Liver (tissue), 9 donors: ENCODE measurements around the gene TMEM165. TPM values are rescaled to one million over a fixed set of nuclear protein-coding genes. Genes with fewer than 3 reads are reported as not detected.
"Not testable (repeated sequence)": the region's sequence is repeated elsewhere in the genome, so short reads cannot be mapped to it uniquely, and the experiment has no call there.

ENCODE experiments used
- DNase-seq: peaks from one replicate; pipeline ENCODE4 v3.0.0-alpha.2; 2017; ENCODE audit warnings: low spot score
- H3K27ac ChIP-seq, 2 donors: one replicate each; pipeline ENCODE4 v1.7.0; 2013; ENCODE audit warnings: inconsistent platforms in 2 of 2, low read length in 2 of 2, control low read depth in 1 of 2, low read depth in 1 of 2, mild to moderate bottlenecking in 1 of 2
- H3K27me3 ChIP-seq, 4 donors: one replicate each; pipeline versions ENCODE4 v1.6.1 to v1.7.0; 2013; ENCODE audit warnings: low read length in 3 of 4, inconsistent platforms in 1 of 4, mild to moderate bottlenecking in 1 of 4, moderate library complexity in 1 of 4; ENCODE audit not compliant: control insufficient read depth in 4 of 4, insufficient read depth in 4 of 4
- H3K36me3 ChIP-seq, 4 donors: one replicate each; pipeline versions ENCODE4 v1.6.1 to v1.7.0; 2013; ENCODE audit warnings: low read length in 3 of 4, mild to moderate bottlenecking in 3 of 4, low read depth in 1 of 4, moderate library complexity in 1 of 4; ENCODE audit not compliant: control insufficient read depth in 4 of 4, insufficient read depth in 3 of 4
- H3K4me1 ChIP-seq, 4 donors: one replicate each; pipeline versions ENCODE4 v1.6.1 to v1.7.0; 2013; ENCODE audit warnings: low read length in 3 of 4, mild to moderate bottlenecking in 3 of 4, moderate library complexity in 1 of 4; ENCODE audit not compliant: control insufficient read depth in 4 of 4, insufficient read depth in 4 of 4
- H3K4me3 ChIP-seq, 3 donors: one replicate each; pipeline versions ENCODE4 v1.6.1 to v1.7.0; 2013; ENCODE audit warnings: low read length in 3 of 3, control low read depth in 1 of 3, low read depth in 1 of 3, mild to moderate bottlenecking in 1 of 3
- H3K9ac ChIP-seq, 2 donors: one replicate each; pipeline ENCODE4 v1.7.0; 2013; ENCODE audit warnings: low read length in 2 of 2, mild to moderate bottlenecking in 2 of 2, moderate library complexity in 2 of 2, control low read depth in 1 of 2, low read depth in 1 of 2
- H3K9me3 ChIP-seq, 4 donors: one replicate each; pipeline versions ENCODE4 v1.6.1 to v1.7.0; 2013; ENCODE audit warnings: low read length in 3 of 4; ENCODE audit not compliant: control insufficient read depth in 4 of 4
- FOXA1 ChIP-seq: IDR thresholded peaks from 2 replicates; pipeline ENCODE4 v1.6.1; 2016; ENCODE audit warnings: antibody characterized with exemption
- FOXA2 ChIP-seq: IDR thresholded peaks from 2 replicates; pipeline ENCODE4 v1.6.1; 2016; ENCODE audit warnings: antibody characterized with exemption
- GABPA ChIP-seq, 2 donors: IDR thresholded peaks in 1 of 2; conservative IDR thresholded peaks in 1 of 2; 2 replicates each; pipeline ENCODE4 v1.6.1; 2016; ENCODE audit warnings: antibody characterized with exemption in 2 of 2, mild to moderate bottlenecking in 1 of 2, moderate library complexity in 1 of 2
- HNF4G ChIP-seq: IDR thresholded peaks from 2 replicates; pipeline ENCODE4 v1.6.1; 2016; ENCODE audit warnings: antibody characterized with exemption
- RXRA ChIP-seq, 2 donors: IDR thresholded peaks; 2 replicates each; pipeline ENCODE4 v1.6.1; 2017 to 2018; ENCODE audit warnings: antibody characterized with exemption in 2 of 2, mild to moderate bottlenecking in 1 of 2
- YY1 ChIP-seq: IDR thresholded peaks from 2 replicates; pipeline ENCODE4 v1.6.1; 2016; ENCODE audit warnings: antibody characterized with exemption, mild to moderate bottlenecking
- WGBS: extraction: QIAGEN DNeasy Blood & Tissue Kit; methylation state at CpG from one replicate; pipeline ENCODE4 v1.1.7; 2013; 5-methylcytosine and 5-hydroxymethylcytosine counted together
- polyA plus RNA-seq, 2 donors: library from polyadenylated mRNA; stranded (reverse) in 1 of 2; unstranded in 1 of 2; fragments of 200-250 nt in 1 of 2; fragments of >200 nt in 1 of 2; fragmentation: Nextera tagmentation in 1 of 2; extraction: Ambion mirVana in 1 of 2; gene quantifications; one replicate each; pipeline versions ENCODE4 v1.2.1 to v1.2.3, GENCODE V29; 2013 to 2015
- total RNA-seq, 2 donors: library from RNA; depleted of rRNA; stranded (reverse); fragments of >200 nt; gene quantifications; one replicate each; pipeline ENCODE4 v1.2.3, GENCODE V29; 2014
- TF ChIP-seq, protein P1 (sequence below): IDR thresholded peaks from 2 replicates; pipeline ENCODE4 v1.6.1; 2016; ENCODE audit warnings: antibody characterized with exemption
- TF ChIP-seq, protein P2 (sequence below): IDR thresholded peaks from 2 replicates; pipeline ENCODE4 v1.6.1; 2016; ENCODE audit warnings: antibody characterized with exemption
- donor health status: healthy.
- donor health status: healthy.
- donor health status: healthy.
- donor health status: healthy.
- donor health status: healthy.

TMEM165 gene
- total and polyA plus RNA-seq, 4 donors: 16.4 to 42.1 (median 29.1) TPM

DNA sequence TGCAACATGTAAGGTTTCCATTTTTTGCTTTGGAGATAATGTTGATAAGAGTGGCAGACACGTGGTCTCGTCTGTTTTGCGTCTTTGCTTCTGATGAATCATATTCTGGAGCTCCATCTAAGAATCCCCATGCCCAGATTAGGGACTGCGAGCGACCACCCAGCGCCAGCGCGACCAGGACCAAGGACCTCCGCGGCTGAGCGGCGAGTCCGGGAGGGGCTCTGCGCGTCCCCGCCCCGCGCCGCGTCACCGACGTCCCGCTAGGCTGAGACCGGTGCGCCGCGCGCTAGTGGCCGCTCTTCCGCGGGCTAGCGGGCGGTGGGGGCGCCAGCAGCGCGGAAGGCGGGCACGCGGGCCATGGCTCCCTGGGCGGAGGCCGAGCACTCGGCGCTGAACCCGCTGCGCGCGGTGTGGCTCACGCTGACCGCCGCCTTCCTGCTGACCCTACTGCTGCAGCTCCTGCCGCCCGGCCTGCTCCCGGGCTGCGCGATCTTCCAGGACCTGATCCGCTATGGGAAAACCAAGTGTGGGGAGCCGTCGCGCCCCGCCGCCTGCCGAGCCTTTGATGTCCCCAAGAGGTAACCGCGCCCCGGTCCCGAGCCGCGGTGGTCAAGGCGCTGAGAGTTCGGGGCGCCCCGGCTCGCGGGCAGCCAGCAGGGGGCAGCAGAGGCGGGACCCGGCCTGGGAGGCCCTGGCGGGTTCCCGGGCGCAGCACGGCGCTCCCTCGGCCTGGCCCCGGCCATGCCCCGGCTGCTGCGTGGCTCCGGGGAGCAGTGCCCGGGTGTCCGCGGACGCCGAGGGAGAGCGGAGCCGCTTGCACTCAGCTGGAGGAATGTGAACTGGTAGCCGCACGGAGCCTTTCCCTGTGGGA lies 49.5 kb upstream of the TMEM165 start, which contains the start of gene SRD5A3 (continued):
- TF ChIP-seq GABPA (IDR thresholded peaks at IDR 0.05 in 1 of 2, conservative IDR thresholded peaks at IDR 0.05 in 1 of 2): no peak
- no peak for TF ChIP-seq FOXA2
- no peak for TF ChIP-seq RXRA (IDR thresholded peaks at IDR 0.05)

DNA sequence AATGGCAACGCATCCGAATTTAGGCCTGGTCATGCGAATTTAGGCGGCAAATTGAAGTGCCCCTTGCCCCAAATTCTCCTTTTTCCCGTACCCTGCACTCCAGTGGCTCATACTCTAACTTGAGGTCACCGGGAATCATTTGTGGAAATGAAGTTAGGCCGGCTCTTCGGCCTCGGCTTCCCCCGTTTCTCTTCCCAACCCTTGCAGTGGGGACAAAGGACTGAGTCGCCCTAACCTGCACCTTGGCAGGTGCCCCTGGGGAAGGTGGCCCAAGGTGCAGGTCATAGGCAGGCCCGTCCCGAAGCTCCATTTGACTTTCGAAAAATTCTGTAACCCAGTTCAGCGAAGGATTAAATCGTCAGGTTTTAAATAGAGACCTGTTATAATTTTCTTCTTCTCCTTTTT lies 48.9 kb upstream of the TMEM165 start:
- TF ChIP-seq FOXA1: no peak
- no peak for TF ChIP-seq GABPA (IDR thresholded peaks at IDR 0.05 in 1 of 2, conservative IDR thresholded peaks at IDR 0.05 in 1 of 2)
- peak; percentile 47 to 68 for TF ChIP-seq RXRA (IDR thresholded peaks at IDR 0.05)
- DNase-seq: no peak

DNA sequence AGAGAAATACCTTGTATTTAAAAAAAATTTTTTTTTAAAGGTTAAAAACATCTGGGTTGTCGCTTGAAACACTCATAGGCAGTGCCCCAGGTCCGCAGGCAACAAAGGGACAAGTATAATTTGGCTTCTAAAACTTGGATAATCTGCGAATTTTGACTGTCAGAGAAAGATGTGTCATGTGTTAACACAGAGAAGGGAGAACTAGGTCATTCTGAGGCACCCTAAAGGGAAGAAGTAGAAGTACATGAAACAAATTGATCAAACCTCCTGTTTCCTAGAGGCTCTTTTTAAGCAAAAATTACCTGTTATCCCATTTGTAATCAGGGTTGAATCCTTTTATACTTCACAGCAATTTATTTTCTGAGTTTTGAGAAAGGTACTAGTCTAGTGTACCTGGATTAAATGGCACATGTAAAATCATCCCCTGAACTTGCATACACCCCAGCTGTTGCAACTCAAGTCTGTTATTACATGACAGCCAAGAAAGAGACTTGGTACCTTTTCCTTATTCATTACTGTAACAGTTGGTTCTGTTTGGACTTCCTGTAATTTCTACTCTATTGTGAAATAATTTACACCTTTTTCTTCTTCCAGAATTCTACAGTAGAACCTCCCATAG lies 48.0 kb upstream of the TMEM165 start:
- TF ChIP-seq, protein P1, sequence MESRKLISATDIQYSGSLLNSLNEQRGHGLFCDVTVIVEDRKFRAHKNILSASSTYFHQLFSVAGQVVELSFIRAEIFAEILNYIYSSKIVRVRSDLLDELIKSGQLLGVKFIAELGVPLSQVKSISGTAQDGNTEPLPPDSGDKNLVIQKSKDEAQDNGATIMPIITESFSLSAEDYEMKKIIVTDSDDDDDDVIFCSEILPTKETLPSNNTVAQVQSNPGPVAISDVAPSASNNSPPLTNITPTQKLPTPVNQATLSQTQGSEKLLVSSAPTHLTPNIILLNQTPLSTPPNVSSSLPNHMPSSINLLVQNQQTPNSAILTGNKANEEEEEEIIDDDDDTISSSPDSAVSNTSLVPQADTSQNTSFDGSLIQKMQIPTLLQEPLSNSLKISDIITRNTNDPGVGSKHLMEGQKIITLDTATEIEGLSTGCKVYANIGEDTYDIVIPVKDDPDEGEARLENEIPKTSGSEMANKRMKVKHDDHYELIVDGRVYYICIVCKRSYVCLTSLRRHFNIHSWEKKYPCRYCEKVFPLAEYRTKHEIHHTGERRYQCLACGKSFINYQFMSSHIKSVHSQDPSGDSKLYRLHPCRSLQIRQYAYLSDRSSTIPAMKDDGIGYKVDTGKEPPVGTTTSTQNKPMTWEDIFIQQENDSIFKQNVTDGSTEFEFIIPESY: no peak
- 97% methylated on average over 3 of the region's 3 CpGs for WGBS
- H3K36me3 ChIP-seq: no peaks in the 10 kb centered on the region
- no peak for DNase-seq
- no peak overlapping the region for H3K9ac ChIP-seq
- H3K9me3 ChIP-seq: no peaks in the 10 kb centered on the region
- H3K4me1 ChIP-seq: peaks cover 0 to 13% (median 7%) of the 10 kb centered on the region in 4 donors
- no peak overlapping the region for H3K27ac ChIP-seq
- no peaks in the 10 kb centered on the region for H3K27me3 ChIP-seq
- no peak overlapping the region for H3K4me3 ChIP-seq

More for the DNA sequence above, 48.9 kb upstream of the TMEM165 start:
- peak overlapping the region; percentile 72 to 80 (median 78) for H3K4me3 ChIP-seq
- H3K9ac ChIP-seq: peak overlapping the region; percentile 57 to 86
- peak overlapping the region; percentile 94 to 97 for H3K27ac ChIP-seq
- H3K36me3 ChIP-seq: no peaks in the 10 kb centered on the region
- 25% methylated on average over 16 of the region's 16 CpGs for WGBS
- H3K9me3 ChIP-seq: no peaks in the 10 kb centered on the region
- H3K27me3 ChIP-seq: no peaks in the 10 kb centered on the region
- peaks cover 0 to 13% (median 7%) of the 10 kb centered on the region in 4 donors for H3K4me1 ChIP-seq

DNA sequence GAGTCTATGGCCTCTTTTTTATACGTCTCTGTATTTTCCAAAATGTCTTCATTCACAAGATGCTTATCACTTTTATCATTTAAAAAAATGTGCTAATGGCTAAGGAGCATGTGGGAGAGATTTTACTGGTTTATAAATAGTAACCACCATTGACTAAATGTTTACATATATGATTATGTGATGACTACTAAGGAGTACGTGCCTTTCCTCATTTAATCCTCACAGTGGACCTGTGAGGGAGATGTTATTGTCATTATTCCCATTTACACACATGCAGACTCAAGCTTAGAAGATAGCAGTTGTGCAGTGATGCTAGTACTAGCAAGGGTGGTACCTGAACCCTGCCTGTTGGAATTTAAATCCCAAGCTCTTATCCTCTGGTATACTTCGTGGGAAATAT lies 47.3 kb upstream of the TMEM165 start:
- TF ChIP-seq HNF4G: no peak
- no peak for TF ChIP-seq YY1
- TF ChIP-seq, protein P2, sequence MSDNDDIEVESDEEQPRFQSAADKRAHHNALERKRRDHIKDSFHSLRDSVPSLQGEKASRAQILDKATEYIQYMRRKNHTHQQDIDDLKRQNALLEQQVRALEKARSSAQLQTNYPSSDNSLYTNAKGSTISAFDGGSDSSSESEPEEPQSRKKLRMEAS: no peak
- no peak overlapping the region for H3K4me3 ChIP-seq
- no peak overlapping the region for H3K9ac ChIP-seq
- peaks cover 0 to 13% (median 7%) of the 10 kb centered on the region in 4 donors for H3K4me1 ChIP-seq
- H3K27ac ChIP-seq: no peak overlapping the region
- no peaks in the 10 kb centered on the region for H3K36me3 ChIP-seq
- 93% methylated on average over 3 of the region's 3 CpGs for WGBS
- no peaks in the 10 kb centered on the region for H3K9me3 ChIP-seq
- no peaks in the 10 kb centered on the region for H3K27me3 ChIP-seq
- no peak for DNase-seq

DNA sequence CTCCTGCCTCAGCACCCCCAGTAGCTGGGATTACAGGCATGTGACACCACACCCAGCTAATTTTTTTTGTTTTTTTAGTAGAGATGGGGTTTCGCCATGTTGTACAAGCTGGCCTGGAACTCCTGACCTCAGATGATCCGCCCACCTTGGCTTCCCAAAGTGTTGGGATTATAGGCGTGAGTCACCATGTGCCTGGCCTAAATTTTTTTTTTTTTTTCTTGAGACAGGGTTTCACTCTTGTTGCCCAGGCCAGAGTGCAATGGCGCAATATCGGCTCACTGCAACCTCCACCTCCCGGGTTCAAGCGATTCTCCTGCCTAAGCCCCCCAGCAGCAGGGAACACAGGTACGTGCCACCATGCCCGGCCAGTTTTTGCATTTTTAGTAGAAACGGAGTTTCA lies 44.9 kb upstream of the TMEM165 start:
- H3K27ac ChIP-seq, H3K27me3 ChIP-seq, H3K9ac ChIP-seq, H3K4me1 ChIP-seq, DNase-seq, H3K4me3 ChIP-seq, H3K36me3 ChIP-seq, H3K9me3 ChIP-seq: not testable (repeated sequence)
- 97% methylated on average over 10 of the region's 10 CpGs for WGBS
